Measurements from ENCODE around the gene HEATR5B.

The HEATR5B gene

GRCh38 chr2:37083873-37084794 lies at the start of gene HEATR5B, which contains the start of gene GPATCH11:
Gene HEATR5B (minus strand): TSS chr2:37084372. CDS start chr2:37083414, 958 bp downstream.
Gene GPATCH11 (plus strand): TSS chr2:37084518. CDS start chr2:37088382, 3,864 bp downstream.
- peak; percentile 95 for DNase-seq

DNA sequence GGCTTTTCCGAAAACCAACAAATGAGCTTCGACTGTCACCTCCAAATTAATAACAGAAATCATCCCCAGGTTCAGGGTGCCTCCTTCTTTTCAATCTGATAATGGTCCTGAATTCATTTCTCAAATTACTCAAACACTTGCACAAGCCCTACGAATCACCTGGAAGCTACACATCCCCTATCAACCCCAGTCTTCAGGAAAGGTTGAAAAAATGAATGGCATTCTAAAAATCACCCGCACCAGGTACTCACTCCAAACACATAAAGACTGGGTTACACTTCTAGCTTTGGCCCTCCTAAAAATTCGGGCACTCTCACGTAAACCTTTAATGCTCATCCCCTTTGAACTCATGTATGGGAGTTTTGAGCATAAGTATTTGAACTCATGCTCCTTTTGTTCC lies 48.7 kb upstream of the HEATR5B start:
- no peak for DNase-seq

GRCh38 chr2:37125416-37125815 lies 41.2 kb upstream of the HEATR5B start:
- DNase-seq: no peak

DNA sequence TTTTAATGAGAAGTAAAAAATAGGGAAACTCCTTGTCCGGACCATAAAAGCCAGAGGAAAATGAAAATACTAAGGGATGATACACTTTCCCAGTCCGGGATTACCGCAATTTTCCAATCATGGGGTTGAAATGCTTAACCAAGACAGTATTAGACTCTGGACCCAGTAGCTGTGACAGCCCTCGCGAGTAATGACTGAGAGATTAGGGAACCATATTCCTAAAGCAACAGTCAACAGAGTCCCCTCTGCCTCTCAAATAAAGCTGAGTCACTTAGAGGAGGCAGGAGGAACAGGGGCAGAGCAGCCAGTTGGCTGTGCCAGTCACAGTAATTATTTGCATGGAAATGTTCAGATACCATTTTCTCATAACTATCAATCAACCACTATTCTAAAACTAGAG lies 35.0 kb upstream of the HEATR5B start:
- DNase-seq: no peak

- DNase-seq: no peak
Observed at GRCh38 chr2:37117566-37117965, 33.4 kb upstream of the HEATR5B start.

GRCh38 chr2:37111958-37112357 lies 27.8 kb upstream of the HEATR5B start:
- no peak for DNase-seq

DNA sequence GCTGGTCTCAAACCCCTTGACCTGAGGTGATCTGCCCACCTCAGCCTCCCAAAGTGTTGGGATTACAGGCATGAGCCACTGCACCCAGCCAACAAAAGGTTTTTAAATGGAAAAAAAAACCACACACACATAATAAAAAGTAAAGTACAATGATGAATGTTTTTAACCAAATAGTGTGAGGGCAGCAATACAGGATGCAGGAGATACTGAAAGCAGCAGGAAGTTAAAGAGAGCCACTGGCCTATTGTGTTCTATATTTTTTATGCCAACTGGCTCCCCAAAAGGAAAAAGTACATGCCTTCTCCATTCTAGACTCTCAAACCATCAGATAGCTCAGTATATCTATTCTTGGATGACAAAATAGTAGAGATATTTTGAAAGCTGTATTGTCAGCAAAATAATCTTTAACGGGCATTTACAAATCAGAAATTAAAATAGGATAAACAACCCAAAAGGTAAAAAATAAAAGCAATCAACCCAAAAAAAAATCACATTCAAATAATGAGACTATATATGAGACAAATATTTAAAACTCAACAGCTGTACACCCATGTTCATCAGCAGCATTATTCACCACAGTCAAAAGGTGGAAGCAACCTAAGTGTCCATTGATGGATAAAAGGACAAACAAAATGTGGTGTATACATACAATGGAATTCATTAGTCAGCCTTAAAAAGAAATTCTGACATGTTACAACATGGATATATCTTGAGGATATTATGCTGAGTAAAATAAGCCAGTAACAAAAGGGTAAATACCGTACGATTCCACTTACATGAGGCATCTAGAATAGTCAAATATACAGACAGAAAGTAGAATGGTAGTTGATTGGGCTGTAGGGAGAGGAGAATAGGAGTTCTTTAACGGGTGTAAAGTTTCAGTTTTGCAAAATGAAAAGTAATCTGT lies 26.4 kb upstream of the HEATR5B start:
- no peak for DNase-seq

DNA sequence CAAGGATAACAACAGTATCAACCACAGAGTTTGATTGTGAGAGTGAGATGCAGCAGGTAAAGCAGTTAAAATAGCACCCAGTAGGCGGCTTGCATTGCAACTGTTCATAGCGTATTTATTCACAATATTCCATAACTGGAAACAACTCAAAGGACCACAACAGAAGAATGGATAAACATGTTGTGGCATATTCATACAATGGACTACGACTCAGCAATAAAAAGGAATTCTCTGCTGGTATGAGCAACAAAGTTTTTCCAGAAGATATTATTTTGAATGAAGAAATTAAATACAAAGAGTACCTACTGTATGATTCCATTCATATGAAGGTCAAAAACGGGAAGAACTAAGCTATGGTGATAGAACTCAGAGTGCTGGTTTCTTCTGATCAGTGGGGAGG lies 25.4 kb upstream of the HEATR5B start:
- no peak for DNase-seq

GRCh38 chr2:37105150-37105549 lies 21.0 kb upstream of the HEATR5B start:
- no peak for DNase-seq

GRCh38 chr2:37104178-37104577 lies 20.0 kb upstream of the HEATR5B start:
- DNase-seq: no peak

DNA sequence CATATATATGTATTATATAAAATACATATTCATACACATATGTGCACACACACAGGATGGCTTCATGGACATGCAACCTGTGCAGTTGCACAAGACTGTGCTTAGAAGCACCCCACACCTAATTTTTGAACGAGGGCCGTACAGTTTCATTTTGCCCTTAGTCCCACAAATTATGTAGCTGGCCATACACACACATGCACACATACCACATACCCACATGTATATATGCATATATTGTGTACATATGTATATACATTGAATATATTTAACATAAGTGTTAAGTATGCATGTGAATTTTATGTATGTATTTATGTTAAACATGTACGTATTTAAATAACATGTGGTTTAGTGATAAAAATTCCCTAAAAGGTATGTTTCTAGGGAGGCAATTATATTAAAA lies 18.4 kb upstream of the HEATR5B start:
- no peak for DNase-seq

GRCh38 chr2:37100054-37100453 lies 15.9 kb upstream of the HEATR5B start:
- no peak for DNase-seq

GRCh38 chr2:37098416-37099118 lies 14.4 kb upstream of the HEATR5B start:
- no peak for DNase-seq

DNA sequence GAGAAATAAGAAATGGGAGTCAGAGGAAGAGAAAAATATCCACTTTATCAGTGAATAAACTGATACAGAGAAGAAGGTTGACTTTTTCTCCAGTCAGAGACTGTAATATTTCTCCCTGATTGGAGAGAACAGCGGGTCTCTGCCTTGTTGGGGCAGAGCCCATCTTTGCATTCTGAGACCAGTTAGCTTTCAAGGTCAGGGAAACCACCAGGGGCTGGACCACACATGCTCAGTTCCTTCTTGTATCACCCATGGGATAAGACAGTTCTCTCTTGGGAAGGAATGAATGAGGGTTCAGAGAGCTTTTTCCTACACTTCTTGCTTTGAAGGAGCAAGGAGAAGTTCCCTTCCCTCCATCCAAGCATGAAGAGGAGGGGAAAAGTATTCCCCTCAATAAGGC lies 12.4 kb upstream of the HEATR5B start:
- DNase-seq: no peak

GRCh38 chr2:37091873-37092272 lies 7.7 kb upstream of the HEATR5B start:
- DNase-seq: no peak

DNA sequence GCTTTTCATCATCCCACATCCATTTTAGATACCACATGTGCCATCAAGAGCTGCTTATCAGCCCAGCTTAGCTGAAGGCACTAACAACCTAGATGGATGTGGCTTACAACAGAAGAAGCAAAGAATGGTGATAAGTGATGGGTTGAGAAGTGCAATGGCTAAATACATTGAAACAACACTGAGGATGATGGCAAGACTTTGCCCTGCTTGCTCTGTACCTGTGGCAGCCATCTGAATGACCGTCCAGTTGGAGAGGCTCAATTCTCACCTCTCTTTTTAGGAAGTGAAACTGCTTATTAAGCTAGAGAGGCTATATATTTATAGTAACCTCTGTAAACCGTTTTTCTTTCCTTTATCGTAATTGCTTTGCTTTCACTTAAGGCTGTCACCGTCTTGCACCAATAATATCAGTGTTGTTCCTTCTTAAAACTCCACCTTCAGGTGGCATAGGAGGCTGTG lies 5.9 kb upstream of the HEATR5B start:
- DNase-seq: no peak

GRCh38 chr2:37085731-37086147 lies 1.6 kb upstream of the HEATR5B start:
- DNase-seq: peak; percentile 23

DNA sequence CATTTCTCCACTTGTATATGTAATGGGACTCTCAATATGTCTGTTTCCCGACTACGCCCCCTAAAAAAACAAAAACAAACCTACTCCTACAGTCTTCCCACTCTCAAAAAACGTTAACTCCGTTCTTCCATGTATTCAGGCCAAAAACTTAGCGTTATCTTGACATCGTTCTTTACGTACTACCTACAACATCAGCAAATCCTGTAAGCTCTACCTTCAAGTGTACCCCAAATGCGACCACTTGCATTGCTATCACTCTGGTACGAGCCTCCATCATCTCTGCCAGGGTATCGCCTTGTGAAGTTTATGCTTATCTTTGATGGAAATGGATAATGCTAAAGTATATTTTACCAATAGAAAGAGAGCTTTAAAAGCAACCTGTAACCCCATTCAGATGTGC lies 625 bp upstream of the HEATR5B start:
- DNase-seq: no peak

DNA sequence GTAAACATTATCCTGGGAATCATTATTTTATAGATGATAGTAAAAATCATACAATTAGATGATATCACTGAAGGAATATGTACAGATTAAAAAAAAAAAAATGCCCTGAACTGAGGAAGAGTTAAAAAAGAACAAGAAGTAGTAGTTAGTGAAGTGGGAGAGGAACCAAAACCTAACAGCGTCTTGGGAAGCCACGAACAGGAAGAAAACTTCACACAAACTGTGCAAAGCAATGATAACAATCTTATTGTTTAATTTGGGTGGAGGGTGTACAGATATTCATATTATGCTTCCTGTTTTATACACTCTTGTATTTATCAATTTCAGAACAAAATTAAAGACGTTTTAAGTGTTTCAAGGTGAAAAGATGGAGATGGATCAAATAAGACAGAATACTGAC lies 3.5 kb downstream of the HEATR5B start:
- no peak for DNase-seq

DNA sequence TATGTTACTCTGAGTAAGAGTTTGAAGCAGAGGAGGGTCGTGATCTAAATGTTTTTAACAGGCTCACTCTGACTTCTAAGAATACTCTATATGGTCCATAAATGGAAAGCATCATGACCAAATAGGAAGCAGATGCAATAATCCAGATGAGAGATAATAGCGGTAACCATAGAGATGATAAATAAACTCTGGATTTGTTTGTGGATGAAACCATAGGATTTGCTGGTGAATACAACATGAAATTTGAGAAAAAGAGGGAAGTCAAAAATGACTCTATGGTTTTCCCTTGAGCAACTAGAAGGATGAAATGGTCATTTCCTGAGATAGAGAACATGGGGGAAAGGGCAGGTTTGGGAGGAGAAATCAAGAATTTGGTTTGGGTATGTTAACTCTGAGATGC lies 3.9 kb downstream of the HEATR5B start:
- no peak for DNase-seq

- DNase-seq: no peak
Observed at GRCh38 chr2:37070931-37071330, 13.2 kb downstream of the HEATR5B start.

GRCh38 chr2:37068686-37069085 lies 15.5 kb downstream of the HEATR5B start:
- DNase-seq: no peak

GRCh38 chr2:37061776-37062175 lies 22.4 kb downstream of the HEATR5B start:
- DNase-seq: no peak

Measured in amniotic stem cell (primary cell).